Measurements from ENCODE around the gene ATOSB. TPM values are rescaled to one million over a fixed set of nuclear protein-coding genes. Genes with fewer than 3 reads are reported as not detected.

ATOSB gene
- total and polyA plus RNA-seq, 9 of the 15 experiments (the other 6 are each of a cell fraction or from before 2014, with no cell fraction given), result 0.45 to 8.0 (median 4.2) TPM

DNA sequence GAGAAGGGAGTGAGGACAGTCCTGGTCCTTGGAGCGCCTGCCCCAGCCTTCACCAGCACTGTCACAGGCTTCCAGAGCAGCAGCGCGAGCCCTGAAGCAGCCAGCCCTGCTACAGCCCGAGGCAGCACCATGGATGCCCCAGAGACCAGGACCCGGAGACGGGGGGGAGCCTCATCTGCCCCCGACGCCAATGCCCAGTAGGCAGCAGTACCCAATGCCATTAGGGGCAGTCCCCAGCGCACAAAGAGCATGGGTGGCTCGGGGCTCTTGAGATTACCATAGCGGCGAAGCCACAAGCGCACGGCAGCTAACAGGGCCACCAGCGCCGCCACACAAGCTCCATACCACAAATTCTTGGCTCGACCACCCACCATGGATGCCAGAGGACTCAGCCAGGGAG lies 24.1 kb downstream of the ATOSB start:
- H3K4me2 ChIP-seq (ENCODE audit: insufficient read depth, low read length), result no peak overlapping the region
- H3K4me3 ChIP-seq, result no peak overlapping the region
- no peaks in the 10 kb centered on the region for H4K20me1 ChIP-seq (replicated peaks; ENCODE audit: control insufficient read depth, insufficient read depth, low read length)
- POLR2A ChIA-PET, result interaction anchor here (0.5 to 2.5 kb wide), 7 partner anchors 11 to 288 kb away, joined by 3 to 13 read pairs (median 3); partner anchors contain the start of genes FANCG and STOML2
- H3K9me1 ChIP-seq (ENCODE audit: control insufficient read depth, insufficient read depth, low read length), result no peaks in the 10 kb centered on the region
- no peak for ATAC-seq
- no peak for FAIRE-seq
- no peak overlapping the region for H3K27ac ChIP-seq (ENCODE audit: extremely low read depth, low read depth, low read length)
- CTCF ChIA-PET (ENCODE audit: low intra/inter-chr PET ratio), result no interaction called here
- WGBS (ENCODE audit: insufficient coverage, low coverage, missing lambda C conversion rate), result 90% methylated on average over 12 of the region's 17 CpGs
- in situ Hi-C loops (cut with MboI) (no loop called here), intact Hi-C loops (cut with micrococcal nuclease) (no loop called here)
- peaks cover 62% of the 10 kb centered on the region; the same call in 2 of the 3 replicates for H3K36me3 ChIP-seq (ENCODE audit: control insufficient read depth, insufficient read depth, low read length)
- H3K9ac ChIP-seq (ENCODE audit: insufficient read depth in 1 of 2, low read depth in 2 of 2, low read length in 2 of 2), result no peak overlapping the region
- BruUV-seq (replicated peaks), result no TSS peak
- no peaks in the 10 kb centered on the region for H3K27me3 ChIP-seq (ENCODE audit: control insufficient read depth in 2 of 2, insufficient read depth in 2 of 2, low read length in 2 of 2)
- H3K79me2 ChIP-seq (ENCODE audit: control insufficient read depth, insufficient read depth, low read length), result peaks cover 10% of the 10 kb centered on the region
- TF ChIP-seq BRD9 (IDR thresholded peaks at IDR 0.05; ENCODE audit: low read depth, partially characterized antibody), result no peak
- no peak for TF ChIP-seq GATA2 (CRISPR knock-in tag; IDR thresholded peaks at IDR 0.05)
- TF ChIP-seq RBFOX2 (IDR thresholded peaks at IDR 0.05; ENCODE audit: low read depth, low read length), result peak; percentile 39
- no peak for TF ChIP-seq EP400 (IDR thresholded peaks at IDR 0.05)
- H3K4me1 ChIP-seq (replicated peaks in 1 of 2; ENCODE audit: control insufficient read depth in 2 of 2, insufficient read depth in 2 of 2, low read length in 2 of 2), result peaks cover 3 to 14% of the 10 kb centered on the region in 2 experiments; a peak in 4 of 5 replicates
- DNase-seq (ENCODE audit: extremely low read depth in 1 of 4, low spot score in 3 of 4), result no peak
- no peaks in the 10 kb centered on the region; the same call in 1 of the 2 replicates for H3K9me3 ChIP-seq (replicated peaks; ENCODE audit: control insufficient read depth, insufficient read depth, low read depth, low read length)
- no peak overlapping the region for H2AFZ ChIP-seq (ENCODE audit: low read depth, low read length)

DNA sequence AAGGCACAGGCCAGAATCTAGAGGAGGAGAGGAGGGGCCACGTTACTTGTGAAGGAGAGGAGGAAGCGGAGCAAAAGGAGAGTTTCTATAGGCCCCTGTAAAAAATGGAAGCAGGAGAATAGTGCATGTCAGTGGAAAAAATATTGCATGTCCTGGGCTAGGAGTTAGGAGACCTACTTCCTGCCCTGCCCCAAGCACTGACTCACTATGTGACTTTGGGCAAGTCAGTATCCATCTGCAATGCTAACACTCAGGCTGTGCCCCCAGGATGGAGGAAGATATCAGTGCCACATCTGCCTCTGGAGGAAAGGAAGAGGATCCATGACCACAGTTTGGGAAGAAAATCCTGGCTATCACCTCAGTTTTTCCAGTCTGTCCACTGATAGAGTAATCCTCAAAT lies 26.2 kb downstream of the ATOSB start:
- H2AFZ ChIP-seq (ENCODE audit: low read depth, low read length), result no peak overlapping the region
- DNase-seq (ENCODE audit: extremely low read depth in 1 of 4, low spot score in 3 of 4) (no peak), FAIRE-seq (no peak), ATAC-seq (no peak)
- H3K4me2 ChIP-seq (ENCODE audit: insufficient read depth, low read length), result no peak overlapping the region
- WGBS (ENCODE audit: insufficient coverage, low coverage, missing lambda C conversion rate), result 80% methylated on average over 2 of the region's 2 CpGs
- peaks cover 62% of the 10 kb centered on the region; the same call in 2 of the 3 replicates for H3K36me3 ChIP-seq (ENCODE audit: control insufficient read depth, insufficient read depth, low read length)
- no peak overlapping the region for H3K4me3 ChIP-seq
- no peaks in the 10 kb centered on the region for H4K20me1 ChIP-seq (replicated peaks; ENCODE audit: control insufficient read depth, insufficient read depth, low read length)
- ChIA-PET CTCF (ENCODE audit: low intra/inter-chr PET ratio) (no interaction called here), POLR2A (no interaction called here)
- intact Hi-C loops (cut with micrococcal nuclease), result no loop called here
- H3K79me2 ChIP-seq (ENCODE audit: control insufficient read depth, insufficient read depth, low read length), result no peaks in the 10 kb centered on the region
- in situ Hi-C loops (cut with MboI), result no loop called here
- no peaks in the 10 kb centered on the region for H3K9me3 ChIP-seq (replicated peaks; ENCODE audit: control insufficient read depth, insufficient read depth, low read depth, low read length)
- H3K9me1 ChIP-seq (ENCODE audit: control insufficient read depth, insufficient read depth, low read length), result no peaks in the 10 kb centered on the region
- H3K27ac ChIP-seq (ENCODE audit: extremely low read depth, low read depth, low read length), result no peak overlapping the region
- no peaks in the 10 kb centered on the region for H3K27me3 ChIP-seq (ENCODE audit: control insufficient read depth in 2 of 2, insufficient read depth in 2 of 2, low read length in 2 of 2)
- no TSS peak for BruUV-seq (replicated peaks)
- peaks cover 0 to 4% of the 10 kb centered on the region in 2 experiments; a peak in 2 of 5 replicates for H3K4me1 ChIP-seq (replicated peaks in 1 of 2; ENCODE audit: control insufficient read depth in 2 of 2, insufficient read depth in 2 of 2, low read length in 2 of 2)
- no peak overlapping the region for H3K9ac ChIP-seq (ENCODE audit: insufficient read depth in 1 of 2, low read depth in 2 of 2, low read length in 2 of 2)
- TF ChIP-seq MEF2D (tag; conservative IDR thresholded peaks at IDR 0.05; ENCODE audit: low read depth), result no peak
- TF ChIP-seq ZNF764 (CRISPR knock-in tag; IDR thresholded peaks at IDR 0.05; ENCODE audit: low read depth), result no peak
- no peak for TF ChIP-seq MEF2A (IDR thresholded peaks at IDR 0.05; ENCODE audit: control insufficient read depth, low read depth, low read length)
- TF ChIP-seq, protein P1, sequence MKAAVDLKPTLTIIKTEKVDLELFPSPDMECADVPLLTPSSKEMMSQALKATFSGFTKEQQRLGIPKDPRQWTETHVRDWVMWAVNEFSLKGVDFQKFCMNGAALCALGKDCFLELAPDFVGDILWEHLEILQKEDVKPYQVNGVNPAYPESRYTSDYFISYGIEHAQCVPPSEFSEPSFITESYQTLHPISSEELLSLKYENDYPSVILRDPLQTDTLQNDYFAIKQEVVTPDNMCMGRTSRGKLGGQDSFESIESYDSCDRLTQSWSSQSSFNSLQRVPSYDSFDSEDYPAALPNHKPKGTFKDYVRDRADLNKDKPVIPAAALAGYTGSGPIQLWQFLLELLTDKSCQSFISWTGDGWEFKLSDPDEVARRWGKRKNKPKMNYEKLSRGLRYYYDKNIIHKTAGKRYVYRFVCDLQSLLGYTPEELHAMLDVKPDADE (conservative IDR thresholded peaks at IDR 0.05; ENCODE audit: control insufficient read depth, low read depth, low read length), result no peak
- TF ChIP-seq U2AF1 (optimal IDR thresholded peaks at IDR 0.05; ENCODE audit: low read depth, low read length), result no peak
- no peak for TF ChIP-seq KHSRP (IDR thresholded peaks at IDR 0.05)
- no peak for TF ChIP-seq ZKSCAN3 (CRISPR knock-in tag; IDR thresholded peaks at IDR 0.05)
- no peak for TF ChIP-seq SLC30A9 (CRISPR knock-in tag; IDR thresholded peaks at IDR 0.05)
- TF ChIP-seq, protein P2, sequence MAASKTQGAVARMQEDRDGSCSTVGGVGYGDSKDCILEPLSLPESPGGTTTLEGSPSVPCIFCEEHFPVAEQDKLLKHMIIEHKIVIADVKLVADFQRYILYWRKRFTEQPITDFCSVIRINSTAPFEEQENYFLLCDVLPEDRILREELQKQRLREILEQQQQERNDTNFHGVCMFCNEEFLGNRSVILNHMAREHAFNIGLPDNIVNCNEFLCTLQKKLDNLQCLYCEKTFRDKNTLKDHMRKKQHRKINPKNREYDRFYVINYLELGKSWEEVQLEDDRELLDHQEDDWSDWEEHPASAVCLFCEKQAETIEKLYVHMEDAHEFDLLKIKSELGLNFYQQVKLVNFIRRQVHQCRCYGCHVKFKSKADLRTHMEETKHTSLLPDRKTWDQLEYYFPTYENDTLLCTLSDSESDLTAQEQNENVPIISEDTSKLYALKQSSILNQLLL (CRISPR knock-in tag; IDR thresholded peaks at IDR 0.05; ENCODE audit: borderline replicate concordance), result no peak
